ENCODE data around the gene RNASE12.
"Not testable (repeated sequence)": the region's sequence is repeated elsewhere in the genome, so short reads cannot be mapped to it uniquely, and the experiment has no call there.

RNASE12 gene

DNA sequence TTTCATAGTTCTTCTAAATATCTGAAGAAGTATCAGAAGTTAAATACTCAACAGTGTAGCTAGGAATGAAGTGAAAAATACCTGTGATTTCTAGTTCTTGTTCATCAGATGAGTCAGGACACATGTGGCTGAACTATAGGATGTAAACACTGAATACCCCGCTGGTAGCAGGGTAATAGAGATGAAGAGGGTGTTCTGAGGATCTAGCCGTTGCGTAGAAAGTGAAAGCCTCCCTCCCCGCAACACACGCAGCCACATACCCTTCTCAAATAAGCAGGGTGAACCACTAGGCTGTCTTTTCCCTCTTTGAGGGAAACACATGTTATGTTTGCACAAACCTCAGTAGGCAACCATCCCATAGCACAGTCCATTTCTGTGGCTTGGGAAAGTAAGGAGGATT lies 16.4 kb upstream of the RNASE12 start:
- no peaks in the 10 kb centered on the region for H3K36me3 Mint-ChIP-seq (ENCODE audit: low read depth)
- no peak overlapping the region for H3K27ac Mint-ChIP-seq
- no peaks in the 10 kb centered on the region for H3K4me1 Mint-ChIP-seq (ENCODE audit: low read depth)
- H3K4me3 Mint-ChIP-seq = no peak overlapping the region
- no peaks in the 10 kb centered on the region for H3K27me3 Mint-ChIP-seq
- no peaks in the 10 kb centered on the region for H3K9me3 Mint-ChIP-seq

DNA sequence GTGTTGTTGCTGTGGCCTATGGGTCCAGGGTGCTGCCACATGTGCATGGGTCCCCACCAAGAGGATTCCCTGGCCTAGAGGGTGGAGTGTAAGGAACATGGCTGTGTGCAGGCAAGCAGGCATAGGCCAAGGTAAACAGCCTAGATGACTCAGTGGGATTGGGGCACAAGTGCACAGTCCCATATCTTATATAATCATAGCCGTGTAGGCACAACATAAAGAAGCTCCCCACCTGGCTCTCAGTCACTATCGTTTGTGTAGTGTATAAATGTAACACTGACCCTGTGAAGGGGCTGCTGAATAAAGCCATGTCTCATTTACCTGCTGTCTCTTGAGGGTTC lies 15.7 kb upstream of the RNASE12 start:
- H3K4me3 Mint-ChIP-seq = no peak overlapping the region
- no peaks in the 10 kb centered on the region for H3K36me3 Mint-ChIP-seq (ENCODE audit: low read depth)
- H3K27ac Mint-ChIP-seq = no peak overlapping the region
- no peaks in the 10 kb centered on the region for H3K4me1 Mint-ChIP-seq (ENCODE audit: low read depth)
- H3K27me3 Mint-ChIP-seq = no peaks in the 10 kb centered on the region
- H3K9me3 Mint-ChIP-seq = no peaks in the 10 kb centered on the region

DNA sequence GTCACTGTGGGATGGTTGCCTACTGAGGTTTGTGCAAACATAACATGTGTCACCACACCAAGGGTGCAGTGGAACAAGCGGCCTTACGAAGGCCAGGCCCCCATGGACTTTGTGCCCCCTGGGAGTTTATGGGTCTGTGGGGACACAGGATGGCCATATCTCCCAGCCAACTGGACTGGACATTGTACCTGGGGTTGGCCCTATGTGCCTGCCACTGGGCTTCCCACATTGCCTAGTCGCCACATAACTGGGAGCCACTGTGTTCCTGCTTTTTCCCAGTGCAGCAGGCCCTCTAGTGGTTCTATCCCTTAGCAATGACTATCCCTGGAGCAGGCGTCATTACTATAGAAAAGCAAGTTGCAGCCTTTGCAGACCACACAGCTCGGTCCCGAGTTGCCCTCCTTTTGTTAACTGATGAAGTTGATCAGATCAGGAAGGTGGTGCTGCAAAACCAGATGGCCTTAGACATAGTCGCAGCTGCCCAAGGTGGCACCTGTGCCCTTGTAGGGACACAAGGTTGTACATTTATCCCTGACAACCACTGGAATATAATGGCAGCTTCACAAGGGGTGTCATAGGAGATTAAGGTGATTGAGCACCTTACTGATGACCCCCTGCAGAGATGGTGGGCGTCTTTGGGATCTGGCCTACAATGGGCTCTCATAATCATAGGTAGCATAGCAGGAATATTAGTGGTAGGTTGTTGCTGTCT lies 15.2 kb upstream of the RNASE12 start:
- Mint-ChIP-seq H3K4me3 (no peak overlapping the region), H3K9me3 (no peaks in the 10 kb centered on the region), H3K4me1 (ENCODE audit: low read depth) (no peaks in the 10 kb centered on the region), H3K36me3 (ENCODE audit: low read depth) (no peaks in the 10 kb centered on the region), H3K27ac (no peak overlapping the region), H3K27me3 (no peaks in the 10 kb centered on the region)

DNA sequence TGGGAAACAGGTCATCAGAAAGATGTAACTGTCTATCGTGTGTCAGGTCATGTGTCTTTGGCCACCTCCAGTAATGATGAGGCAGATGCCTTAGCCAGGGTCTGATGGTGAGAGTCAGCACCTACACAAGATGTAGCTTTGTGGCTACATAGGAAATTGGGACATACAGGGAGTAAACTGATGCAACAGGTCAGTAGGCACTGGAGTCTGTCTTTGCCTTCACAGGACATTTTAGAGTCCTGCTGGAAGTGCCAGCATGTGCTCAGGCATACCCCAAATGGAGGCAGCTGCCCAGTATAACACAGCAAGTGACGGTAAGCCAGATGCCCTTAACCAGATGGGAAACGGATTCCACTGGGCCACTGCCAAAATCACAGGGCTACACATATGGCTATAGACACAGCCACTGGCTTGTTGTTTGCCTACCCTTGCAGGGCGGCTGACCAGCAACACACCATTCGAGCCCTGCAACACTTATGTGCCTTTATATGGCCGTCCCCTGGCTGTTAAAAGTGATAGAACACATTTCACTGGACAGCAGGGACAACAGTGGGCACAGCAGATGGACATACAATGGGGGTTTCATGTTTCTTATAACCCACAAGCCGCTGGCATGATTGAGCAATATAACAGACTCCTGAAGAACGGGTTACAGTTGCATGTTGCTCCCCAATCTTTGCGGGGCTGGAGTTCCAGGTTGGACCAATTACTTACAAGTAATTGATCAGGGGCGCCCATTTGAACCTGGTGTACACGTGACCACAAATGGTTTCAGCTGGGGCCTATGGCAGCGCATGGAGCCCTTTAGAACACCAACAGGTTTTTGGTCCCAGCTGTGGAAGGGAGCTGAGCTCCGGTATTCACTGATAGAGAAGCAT lies 12.9 kb upstream of the RNASE12 start:
- no peak overlapping the region for H3K4me3 Mint-ChIP-seq
- no peaks in the 10 kb centered on the region for H3K4me1 Mint-ChIP-seq (ENCODE audit: low read depth)
- H3K36me3 Mint-ChIP-seq (ENCODE audit: low read depth) = no peaks in the 10 kb centered on the region
- H3K27me3 Mint-ChIP-seq = no peaks in the 10 kb centered on the region
- no peak overlapping the region for H3K27ac Mint-ChIP-seq
- H3K9me3 Mint-ChIP-seq = no peaks in the 10 kb centered on the region

DNA sequence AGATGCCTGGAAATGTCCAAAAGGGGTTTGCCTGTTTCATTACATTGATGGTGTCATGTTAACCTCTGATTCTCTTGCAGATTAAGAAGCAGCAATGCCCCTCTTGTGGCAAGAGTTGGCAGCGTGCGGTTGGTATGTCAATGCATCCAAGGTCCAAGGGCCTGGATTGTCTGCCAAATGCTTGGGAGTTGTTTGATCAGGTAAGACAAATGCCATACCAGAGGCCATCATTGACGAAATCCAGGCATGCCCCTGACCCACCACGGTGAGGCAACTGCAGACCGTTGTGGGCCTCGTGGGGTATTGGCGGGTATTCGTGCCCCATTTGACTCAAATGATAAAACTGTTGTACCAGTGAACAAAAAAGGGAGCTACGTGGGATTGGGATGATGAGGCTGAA lies 11.4 kb upstream of the RNASE12 start:
- H3K9me3 Mint-ChIP-seq = no peaks in the 10 kb centered on the region
- no peak overlapping the region for H3K27ac Mint-ChIP-seq
- H3K4me3 Mint-ChIP-seq = no peak overlapping the region
- no peaks in the 10 kb centered on the region for H3K4me1 Mint-ChIP-seq (ENCODE audit: low read depth)
- H3K27me3 Mint-ChIP-seq = no peaks in the 10 kb centered on the region
- H3K36me3 Mint-ChIP-seq (ENCODE audit: low read depth) = no peaks in the 10 kb centered on the region

DNA sequence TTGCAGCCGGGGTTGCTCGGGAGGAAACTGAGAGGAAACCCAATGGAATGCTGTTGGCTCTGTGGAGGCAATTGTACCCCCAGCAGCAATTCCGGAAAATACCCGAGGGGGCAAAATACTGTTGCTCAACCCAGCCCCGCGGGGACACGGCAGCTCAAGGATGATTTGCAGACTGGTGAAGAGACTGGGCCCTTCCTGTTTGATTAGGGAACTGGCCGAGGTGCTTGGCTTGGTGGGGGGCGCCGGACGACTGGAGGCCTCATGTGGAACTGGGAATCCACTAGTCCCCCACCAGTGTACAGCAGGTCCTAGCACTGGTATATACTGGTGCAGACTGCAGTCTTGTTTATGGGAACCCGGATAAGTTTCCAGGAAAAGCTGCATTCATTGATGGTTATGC lies 10.3 kb upstream of the RNASE12 start:
- H3K36me3 Mint-ChIP-seq (ENCODE audit: low read depth) = no peaks in the 10 kb centered on the region
- H3K4me3 Mint-ChIP-seq = no peak overlapping the region
- no peaks in the 10 kb centered on the region for H3K9me3 Mint-ChIP-seq
- H3K27me3 Mint-ChIP-seq = no peaks in the 10 kb centered on the region
- no peak overlapping the region for H3K27ac Mint-ChIP-seq
- H3K4me1 Mint-ChIP-seq (ENCODE audit: low read depth) = no peaks in the 10 kb centered on the region

DNA sequence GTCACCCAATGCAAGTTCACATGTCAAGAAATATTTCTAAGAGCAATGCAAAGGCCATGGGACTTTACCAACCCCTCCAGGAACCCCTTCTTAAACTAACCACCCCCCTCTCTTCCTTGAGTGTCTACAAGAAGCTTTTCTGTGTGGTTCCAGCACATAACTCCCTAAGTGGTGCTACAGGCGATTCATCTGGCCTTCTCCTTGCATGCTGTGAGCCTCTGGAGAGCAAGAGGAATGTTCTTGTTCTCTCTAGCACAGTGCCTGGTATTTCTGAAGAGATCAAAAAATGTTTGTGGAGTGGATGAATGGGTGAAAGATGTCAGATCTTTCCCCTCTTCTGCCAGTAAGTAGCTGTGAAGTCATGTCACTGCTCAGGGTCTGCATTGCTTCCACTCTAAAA lies 5.9 kb upstream of the RNASE12 start:
- Mint-ChIP-seq H3K27me3 (no peaks in the 10 kb centered on the region), H3K9me3 (no peaks in the 10 kb centered on the region), H3K4me3 (no peak overlapping the region), H3K4me1 (ENCODE audit: low read depth) (no peaks in the 10 kb centered on the region), H3K27ac (no peak overlapping the region), H3K36me3 (ENCODE audit: low read depth) (no peaks in the 10 kb centered on the region)

DNA sequence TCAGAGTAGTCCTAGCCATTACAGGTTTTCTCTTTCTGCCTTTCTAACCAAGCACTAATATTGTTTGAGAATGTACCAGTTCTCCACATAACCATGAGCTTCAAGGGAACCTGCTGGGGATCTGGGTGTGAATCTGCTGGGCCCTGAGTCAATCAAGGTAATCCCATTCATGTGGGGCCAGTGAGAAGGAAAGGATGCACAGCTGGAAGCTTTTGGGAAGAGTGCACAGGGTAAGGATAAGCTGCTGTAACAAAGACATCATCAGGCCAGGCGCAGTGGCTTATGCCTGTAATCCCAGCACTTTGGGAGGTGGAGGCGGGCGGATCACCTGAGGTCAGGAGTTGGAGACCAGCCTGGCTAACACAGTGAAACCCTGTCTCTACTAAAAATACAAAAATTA lies 4.5 kb upstream of the RNASE12 start:
- H3K4me3 Mint-ChIP-seq; H3K27ac Mint-ChIP-seq; H3K36me3 Mint-ChIP-seq (ENCODE audit: low read depth); H3K4me1 Mint-ChIP-seq (ENCODE audit: low read depth); H3K9me3 Mint-ChIP-seq; H3K27me3 Mint-ChIP-seq: not testable (repeated sequence)

DNA sequence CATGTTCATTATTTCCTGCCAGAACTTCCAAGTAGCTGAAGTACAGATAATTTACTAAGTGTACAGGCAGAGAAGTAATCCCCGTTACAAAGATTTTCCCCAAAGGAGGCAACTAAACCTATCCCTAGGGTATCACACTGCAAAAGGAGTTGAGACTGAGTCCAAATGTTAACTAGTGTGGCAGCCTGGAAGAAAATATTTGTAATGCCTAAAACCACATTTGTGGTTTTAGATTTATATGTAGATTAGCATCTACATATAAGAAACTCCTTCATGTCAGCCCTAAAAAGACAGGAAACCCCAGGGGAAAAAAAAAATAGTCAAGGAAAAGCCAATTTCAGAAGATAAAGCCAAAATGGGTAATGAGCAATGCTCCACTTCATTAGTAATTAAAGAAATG lies 1.4 kb upstream of the RNASE12 start:
- Mint-ChIP-seq H3K9me3 (no peaks in the 10 kb centered on the region), H3K4me3 (no peak overlapping the region), H3K27ac (no peak overlapping the region), H3K4me1 (ENCODE audit: low read depth) (no peaks in the 10 kb centered on the region), H3K36me3 (ENCODE audit: low read depth) (no peaks in the 10 kb centered on the region), H3K27me3 (no peaks in the 10 kb centered on the region)

DNA sequence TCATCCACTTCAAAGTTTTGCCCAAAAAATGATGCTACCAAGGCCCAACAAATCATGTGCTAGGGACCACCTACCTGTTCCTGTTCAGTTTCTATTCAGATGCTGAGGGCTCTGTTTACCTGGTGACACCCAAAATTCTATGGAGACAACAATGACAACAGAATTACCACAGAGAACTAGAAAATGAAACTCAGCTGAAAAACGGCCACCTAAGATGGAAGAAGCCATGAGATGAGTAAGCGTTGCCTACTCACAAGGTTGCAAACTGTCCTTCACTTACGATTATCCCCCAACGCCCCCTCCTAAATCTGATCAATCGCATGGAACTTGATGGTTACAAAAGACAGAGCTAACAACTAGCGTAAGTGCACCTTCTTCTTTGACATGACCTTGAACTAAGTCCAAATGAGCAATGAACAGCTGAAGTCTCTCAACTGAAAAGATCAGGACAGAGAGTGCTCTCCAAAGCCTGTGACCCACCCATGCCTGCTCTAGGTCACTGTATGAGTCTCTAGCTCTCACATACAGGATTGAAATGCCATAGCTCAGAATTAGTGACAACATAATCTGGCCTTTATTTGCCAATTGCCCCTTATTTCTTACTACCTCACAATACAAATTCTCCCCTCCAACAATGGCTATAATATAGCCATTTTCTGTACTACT lies 3.6 kb downstream of the RNASE12 start, which contains the start of gene RNASE11:
Gene RNASE11 (minus strand): TSS at position 513 of the 666 bp plus-strand sequence.
- no peaks in the 10 kb centered on the region for H3K36me3 Mint-ChIP-seq (ENCODE audit: low read depth)
- H3K4me1 Mint-ChIP-seq (ENCODE audit: low read depth) = no peaks in the 10 kb centered on the region
- no peak within 1 kb of the TSS for H3K27ac Mint-ChIP-seq
- no peak within 1 kb of the TSS for H3K4me3 Mint-ChIP-seq
- no peaks in the 10 kb centered on the region for H3K27me3 Mint-ChIP-seq
- peaks cover 5% of the 10 kb centered on the region for H3K9me3 Mint-ChIP-seq

DNA sequence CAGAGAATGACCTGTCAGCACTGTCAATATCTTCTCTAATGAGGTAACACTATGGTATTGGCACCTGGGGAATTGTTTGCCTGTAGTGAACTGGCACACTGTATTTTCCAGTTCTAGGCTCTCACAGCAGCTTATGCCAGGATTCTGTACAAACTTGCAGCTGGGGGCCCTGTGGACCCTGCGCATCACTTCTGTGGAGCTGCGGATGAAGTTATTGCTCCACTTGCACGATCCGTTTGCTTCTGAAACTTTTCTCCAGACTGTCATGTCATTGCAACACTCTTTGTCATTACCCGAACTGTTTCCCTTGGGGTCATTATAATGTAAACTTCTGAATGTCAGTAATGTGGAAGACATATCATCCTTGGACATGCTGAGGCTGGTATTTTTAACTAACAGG lies 7.3 kb downstream of the RNASE12 start:
- Mint-ChIP-seq H3K4me3 (no peak overlapping the region), H3K4me1 (ENCODE audit: low read depth) (no peaks in the 10 kb centered on the region), H3K9me3 (peaks cover 5% of the 10 kb centered on the region), H3K36me3 (ENCODE audit: low read depth) (no peaks in the 10 kb centered on the region), H3K27ac (no peak overlapping the region), H3K27me3 (no peaks in the 10 kb centered on the region)

DNA sequence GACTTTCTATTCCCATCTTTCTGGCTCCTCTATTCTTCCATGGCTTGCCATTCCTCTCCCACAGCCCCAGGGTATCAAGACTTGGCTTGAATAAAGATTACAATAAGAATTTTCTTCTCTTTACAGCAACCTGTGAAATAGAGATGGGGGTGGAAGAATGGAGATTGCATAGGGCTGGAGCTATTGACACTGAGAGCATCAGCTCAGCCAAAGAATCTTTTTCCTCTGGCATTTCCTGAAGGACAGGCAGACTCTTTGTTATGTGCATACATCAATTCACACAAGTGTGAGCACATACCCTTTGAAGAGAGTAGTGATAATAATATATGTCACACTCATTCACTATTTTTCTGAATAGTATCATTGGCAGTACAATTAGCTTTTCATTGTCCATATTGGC lies 8.0 kb downstream of the RNASE12 start:
- Mint-ChIP-seq H3K4me3 (no peak overlapping the region), H3K27ac (no peak overlapping the region), H3K27me3 (no peaks in the 10 kb centered on the region), H3K4me1 (ENCODE audit: low read depth) (no peaks in the 10 kb centered on the region), H3K36me3 (ENCODE audit: low read depth) (no peaks in the 10 kb centered on the region), H3K9me3 (peaks cover 5% of the 10 kb centered on the region)

DNA sequence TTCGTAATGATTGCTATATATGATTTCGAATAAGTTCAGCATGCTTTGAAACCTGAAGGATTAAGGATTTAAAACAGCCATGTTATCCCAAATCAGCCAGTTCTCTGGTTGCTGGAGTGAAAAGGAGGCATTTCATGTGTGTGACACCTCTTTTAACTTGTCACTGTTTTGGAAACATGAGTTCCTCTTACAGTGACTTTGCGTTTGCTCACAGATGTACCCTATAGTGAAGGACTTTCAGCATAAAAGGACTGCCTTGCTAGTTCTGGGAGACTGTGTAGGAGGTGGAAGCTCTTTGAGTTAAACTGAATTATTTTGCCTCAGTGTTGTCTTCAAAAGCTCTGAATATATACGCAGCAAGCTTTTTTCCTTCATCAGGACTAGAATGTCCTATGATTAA lies 10.9 kb downstream of the RNASE12 start:
- no peaks in the 10 kb centered on the region for H3K36me3 Mint-ChIP-seq (ENCODE audit: low read depth)
- no peaks in the 10 kb centered on the region for H3K4me1 Mint-ChIP-seq (ENCODE audit: low read depth)
- H3K27ac Mint-ChIP-seq = no peak overlapping the region
- H3K27me3 Mint-ChIP-seq = no peaks in the 10 kb centered on the region
- H3K9me3 Mint-ChIP-seq = no peaks in the 10 kb centered on the region
- H3K4me3 Mint-ChIP-seq = no peak overlapping the region

DNA sequence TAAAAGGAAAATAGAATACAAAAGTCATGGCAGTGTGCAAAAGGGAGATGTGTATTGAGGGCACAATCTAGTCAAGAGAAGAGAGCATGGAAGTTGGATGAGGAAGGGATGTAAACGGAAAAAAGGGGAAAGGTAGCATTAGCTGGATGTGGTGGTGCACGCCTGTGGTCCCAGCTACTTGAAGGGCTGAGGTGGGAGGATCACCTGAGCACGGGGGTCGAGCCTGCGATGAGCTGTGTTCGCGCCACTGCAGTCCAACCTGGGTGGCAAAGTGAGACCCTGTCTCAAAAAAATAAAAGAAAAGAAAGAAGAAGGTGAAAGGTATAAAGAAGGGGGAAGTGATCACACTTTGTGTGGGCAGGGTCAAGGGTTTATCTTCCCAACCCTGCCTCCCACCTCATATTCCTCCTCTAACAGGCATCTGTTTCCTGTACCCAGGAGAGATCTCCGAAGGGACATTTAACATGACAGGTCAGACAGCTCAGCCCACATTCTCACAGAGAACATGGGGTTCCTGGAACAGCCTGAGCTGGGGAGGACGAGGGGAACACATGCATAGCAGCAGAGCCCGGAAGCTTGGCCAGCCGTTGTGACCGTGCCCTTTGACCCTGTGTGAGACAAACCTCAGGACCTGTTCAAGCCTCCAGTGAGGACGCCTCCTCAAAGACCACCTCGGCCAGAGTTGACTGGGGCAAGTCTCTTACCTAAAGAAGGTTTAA lies 12.2 kb downstream of the RNASE12 start:
- no peaks in the 10 kb centered on the region for H3K4me1 Mint-ChIP-seq (ENCODE audit: low read depth)
- H3K4me3 Mint-ChIP-seq = no peak overlapping the region
- H3K9me3 Mint-ChIP-seq = no peaks in the 10 kb centered on the region
- H3K36me3 Mint-ChIP-seq (ENCODE audit: low read depth) = no peaks in the 10 kb centered on the region
- H3K27ac Mint-ChIP-seq = no peak overlapping the region
- no peaks in the 10 kb centered on the region for H3K27me3 Mint-ChIP-seq

DNA sequence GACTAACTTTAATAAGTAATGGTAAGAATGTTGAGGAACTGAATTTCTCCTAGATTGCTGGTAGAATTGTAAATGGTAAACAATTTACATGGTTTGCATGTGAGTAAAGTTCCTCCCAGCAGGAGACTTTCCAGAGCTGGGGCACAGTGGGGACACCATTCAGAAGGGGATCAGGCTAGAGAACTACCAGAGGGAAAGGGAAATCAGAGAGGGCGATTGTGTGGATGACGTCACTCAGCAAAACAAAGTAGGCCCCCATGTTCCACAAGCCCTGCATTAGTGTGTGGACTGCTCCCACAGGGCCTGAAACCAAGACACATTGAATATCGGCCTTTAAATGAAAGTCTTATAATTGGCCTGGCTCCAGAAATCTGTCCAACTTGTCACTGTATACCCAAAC lies 12.9 kb downstream of the RNASE12 start:
- no peaks in the 10 kb centered on the region for H3K9me3 Mint-ChIP-seq
- no peaks in the 10 kb centered on the region for H3K27me3 Mint-ChIP-seq
- H3K36me3 Mint-ChIP-seq (ENCODE audit: low read depth) = no peaks in the 10 kb centered on the region
- H3K4me3 Mint-ChIP-seq = no peak overlapping the region
- H3K4me1 Mint-ChIP-seq (ENCODE audit: low read depth) = no peaks in the 10 kb centered on the region
- H3K27ac Mint-ChIP-seq = no peak overlapping the region

Measured in stimulated activated naive CD8-positive, alpha-beta T cell treated with anti-CD3 and anti-CD28 coated beads, Interleukin-15, Interleukin-2, amounts not matched to agents 100 ng/mL and 50 ng/mL, for 24 hours (primary cell).